HEK293 (cell line): ENCODE results near the gene DDX39A.

Experiments
- CTCF ChIA-PET: fragments of 350-600 bp; formaldehyde crosslinking; extraction: SDS; loops from one replicate; lab custom pipeline; 2021; ENCODE audit warnings: antibody characterized with exemption; lab: Yijun Ruan, JAX
- POLR2A ChIA-PET: fragments of 300-600 bp; formaldehyde crosslinking; extraction: SDS; loops from one replicate; lab custom pipeline; 2020; ENCODE audit warnings: antibody characterized with exemption, inconsistent platforms; lab: Yijun Ruan, JAX
- H3K27ac ChIP-seq: fragments of 200-500 bp; sonication (Bioruptor generic); 2 replicates; pipeline ENCODE4 v1.5.1; 2014; ENCODE audit warnings: low read depth, low read length, control low read depth, inconsistent platforms; ENCODE audit errors: extremely low read depth
- H3K36me3 ChIP-seq, 2 experiments: fragments of 200-500 bp in 1 of 2; sonication (Bioruptor generic) in 1 of 2; 1 replicate in 1 of 2; 2 replicates in 1 of 2; pipeline ENCODE4 v1.5.1; 2014 to 2017; ENCODE audit warnings: inconsistent platforms in 2 of 2, low read length in 2 of 2; ENCODE audit not compliant: control insufficient read depth in 2 of 2, insufficient read depth in 1 of 2
- H3K4me1 ChIP-seq: fragments of 200-500 bp; sonication (Bioruptor generic); 2 replicates; pipeline ENCODE4 v1.5.1; 2014; ENCODE audit warnings: mild to moderate bottlenecking, low read length, inconsistent platforms; ENCODE audit not compliant: control insufficient read depth, insufficient read depth
- H3K4me3 ChIP-seq: 2 replicates; pipeline ENCODE4 v1.5.1; 2011; ENCODE audit warnings: low read depth, mild to moderate bottlenecking, control low read depth, low read length, moderate library complexity
- H3K9me3 ChIP-seq: fragments of 200-500 bp; sonication (Bioruptor generic); 2 replicates; pipeline ENCODE4 v1.5.1; 2014; ENCODE audit warnings: low read depth, low read length, inconsistent platforms; ENCODE audit not compliant: control insufficient read depth, insufficient read depth
- BCL6B ChIP-seq: fragments of 450-650 bp; formaldehyde crosslinking; IDR thresholded peaks from 2 replicates; pipeline ENCODE4 v1.5.1; 2017; ENCODE audit warnings: missing biosample characterization, missing genetic modification characterization
- HIC1 ChIP-seq: fragments of 450-650 bp; formaldehyde crosslinking; IDR thresholded peaks from 2 replicates; pipeline ENCODE4 v1.5.1; 2016; ENCODE audit warnings: missing biosample characterization, missing genetic modification characterization
- PRDM6 ChIP-seq: fragments of 450-650 bp; formaldehyde crosslinking; IDR thresholded peaks from 2 replicates; pipeline ENCODE4 v1.5.1; 2017; ENCODE audit warnings: missing biosample characterization, missing genetic modification characterization
- REPIN1 ChIP-seq: fragments of 450-650 bp; formaldehyde crosslinking; IDR thresholded peaks from 2 replicates; pipeline ENCODE4 v1.5.1; 2017; ENCODE audit warnings: missing biosample characterization, missing genetic modification characterization, low read depth
- SETDB1 ChIP-seq: IDR thresholded peaks from one replicate; pipeline ENCODE4 v1.6.1; 2017; ENCODE audit warnings: mild to moderate bottlenecking, low read length, moderate library complexity, mixed read lengths; ENCODE audit not compliant: insufficient read length
- SP7 ChIP-seq: fragments of 450-650 bp; formaldehyde crosslinking; IDR thresholded peaks from 2 replicates; pipeline ENCODE4 v1.5.1; 2016; ENCODE audit warnings: missing biosample characterization, missing genetic modification characterization
- ZBTB10 ChIP-seq: fragments of 450-650 bp; formaldehyde crosslinking; IDR thresholded peaks from 2 replicates; pipeline ENCODE4 v1.5.1; 2016; ENCODE audit warnings: missing biosample characterization, missing genetic modification characterization
- ZBTB17 ChIP-seq: fragments of 450-650 bp; formaldehyde crosslinking; IDR thresholded peaks from 2 replicates; pipeline ENCODE4 v1.5.1; 2016; ENCODE audit warnings: missing biosample characterization, missing genetic modification characterization
- ZBTB21 ChIP-seq: fragments of 450-650 bp; formaldehyde crosslinking; IDR thresholded peaks from 2 replicates; pipeline ENCODE4 v1.5.1; 2017; ENCODE audit warnings: missing biosample characterization, missing genetic modification characterization
- ZBTB26 ChIP-seq: fragments of 450-650 bp; formaldehyde crosslinking; optimal IDR thresholded peaks from 2 replicates; pipeline ENCODE3; 2016; ENCODE audit warnings: missing biosample characterization, mild to moderate bottlenecking, missing genetic modification characterization
- ZBTB49 ChIP-seq: fragments of 450-650 bp; formaldehyde crosslinking; IDR thresholded peaks from 2 replicates; pipeline ENCODE4 v1.5.1; 2016; ENCODE audit warnings: missing biosample characterization, missing genetic modification characterization, low read depth
- ZNF324 ChIP-seq: fragments of 450-650 bp; formaldehyde crosslinking; IDR thresholded peaks from 2 replicates; pipeline ENCODE4 v1.5.1; 2016; ENCODE audit warnings: missing biosample characterization, missing genetic modification characterization
- ZNF335 ChIP-seq: fragments of 450-650 bp; formaldehyde crosslinking; conservative IDR thresholded peaks from 2 replicates; pipeline ENCODE4 v1.5.1; 2016; ENCODE audit warnings: missing biosample characterization, missing genetic modification characterization
- ZNF600 ChIP-seq: fragments of 450-650 bp; formaldehyde crosslinking; IDR thresholded peaks from 2 replicates; pipeline ENCODE4 v1.5.1; 2016; ENCODE audit warnings: missing biosample characterization, missing genetic modification characterization
- ZNF660 ChIP-seq: fragments of 450-650 bp; IDR thresholded peaks from 2 replicates; pipeline ENCODE4 v1.5.1; 2018; ENCODE audit warnings: missing biosample characterization, mild to moderate bottlenecking, missing genetic modification characterization
- ZNF792 ChIP-seq: fragments of 450-650 bp; formaldehyde crosslinking; IDR thresholded peaks from 2 replicates; pipeline ENCODE4 v1.5.1; 2016; ENCODE audit warnings: missing biosample characterization, missing genetic modification characterization
- ZSCAN5A ChIP-seq: fragments of 450-650 bp; formaldehyde crosslinking; IDR thresholded peaks from 2 replicates; pipeline ENCODE4 v1.5.1; 2016; ENCODE audit warnings: missing biosample characterization, missing genetic modification characterization

DDX39A gene

GRCh38 chr19:14378890-14379289, 40.3 kb downstream of the DDX39A start (continued):
- no peak for TF ChIP-seq HIC1
- TF ChIP-seq ZNF792 = no peak
- TF ChIP-seq ZBTB49 (tag by site-specific recombination) = no peak
- no peak for TF ChIP-seq SP7 (tag by site-specific recombination)
- no peak for TF ChIP-seq ZBTB26
- no peak for TF ChIP-seq ZSCAN5A
- no peak for TF ChIP-seq ZNF324 (tag by site-specific recombination)

GRCh38 chr19:14377883-14378328, 41.2 kb downstream of the DDX39A start:
- POLR2A ChIA-PET = interaction anchor here (0.5 kb wide), 1 partner anchor 242 kb away, joined by 3 read pairs; no protein-coding TSS in a partner anchor
- CTCF ChIA-PET = no interaction called here
- H3K4me1 ChIP-seq = 0 out of 2 replicates have a peak, but pooled peaks cover 2% of the 10 kb centered on the region
- no peaks in the 10 kb centered on the region for H3K9me3 ChIP-seq
- no peak overlapping the region for H3K27ac ChIP-seq
- no peak for TF ChIP-seq ZNF335 (tag by site-specific recombination)
- TF ChIP-seq ZNF660 (tag by site-specific recombination) = no peak
- TF ChIP-seq SETDB1 = no peak
- TF ChIP-seq ZBTB10 (tag by site-specific recombination) = no peak
- TF ChIP-seq ZNF600 (tag by site-specific recombination) = 0 out of 2 replicates have a peak, but pooled peaks have one; percentile 18
- no peak for TF ChIP-seq BCL6B
- TF ChIP-seq ZBTB21 (tag by site-specific recombination) = no peak
- TF ChIP-seq PRDM6 (tag by site-specific recombination) = no peak
- no peak for TF ChIP-seq REPIN1 (tag by site-specific recombination)
- TF ChIP-seq ZBTB17 = peak; percentile 47; the same call in 1 of the 2 replicates
- no peaks in the 10 kb centered on the region for H3K36me3 ChIP-seq
- H3K4me3 ChIP-seq = no peak overlapping the region
